H1 (cell line): Measurements from ENCODE around the gene TXNDC12. TPM values are rescaled to one million over a fixed set of nuclear protein-coding genes. Genes with fewer than 3 reads are reported as not detected.
"Not testable (repeated sequence)": the region's sequence is repeated elsewhere in the genome, so short reads cannot be mapped to it uniquely, and the experiment has no call there.

Experiments used
- CTCF ChIA-PET: fragments of 300-600 bp; sonication (Branson Sonifier 250); formaldehyde crosslinking; loops from one replicate; lab custom pipeline; 2021; ENCODE audit not compliant: partially characterized antibody; lab: Charles Lee
- POLR2A ChIA-PET: fragments of 300-600 bp; sonication (Branson Sonifier 250); formaldehyde crosslinking; loops from one replicate; lab custom pipeline; 2021; ENCODE audit warnings: inconsistent platforms; ENCODE audit not compliant: partially characterized antibody; lab: Charles Lee
- DNase-seq, 2 experiments: peaks; one replicate each; pipeline versions ENCODE4 v3.0.0 to v3.0.0-alpha.2; 2010 to 2022; ENCODE audit warnings: low spot score in 2 of 2, low read depth in 1 of 2, mixed read lengths in 1 of 2
- FAIRE-seq: peaks from 2 replicates; lab custom pipeline; 2011; peaks lifted over from hg19 to GRCh38; lab: Jason Lieb, UNC
- H2AFZ ChIP-seq: 2 replicates; pipeline ENCODE4 v1.8.1; 2012; ENCODE audit warnings: low read length, inconsistent platforms
- H2AK5ac ChIP-seq: 2 replicates; pipeline ENCODE4 v1.6.1; 2013; ENCODE audit warnings: low read depth, low read length
- H2BK120ac ChIP-seq: replicated peaks from 2 replicates; pipeline ENCODE3; 2013; ENCODE audit warnings: low read depth, low read length, inconsistent platforms
- H2BK12ac ChIP-seq: 2 replicates; pipeline ENCODE4 v1.6.1; 2013; ENCODE audit warnings: low read depth, low read length
- H2BK15ac ChIP-seq: 2 replicates; pipeline ENCODE4 v1.6.1; 2013; ENCODE audit warnings: low read length
- H2BK20ac ChIP-seq: 2 replicates; pipeline ENCODE4 v1.6.1; 2013; ENCODE audit warnings: low read length
- H2BK5ac ChIP-seq: 2 replicates; pipeline ENCODE4 v1.6.1; 2013; ENCODE audit warnings: low read depth, low read length
- H3K14ac ChIP-seq: 2 replicates; pipeline ENCODE4 v1.6.1; 2013; ENCODE audit warnings: inconsistent platforms; ENCODE audit not compliant: insufficient read length
- H3K18ac ChIP-seq: 2 replicates; pipeline ENCODE4 v1.6.1; 2013; ENCODE audit warnings: low read length; ENCODE audit errors: extremely low read depth
- H3K23ac ChIP-seq: 2 replicates; pipeline ENCODE4 v1.6.1; 2013; ENCODE audit warnings: inconsistent platforms; ENCODE audit not compliant: insufficient read length
- H3K23me2 ChIP-seq: 2 replicates; pipeline ENCODE4 v1.6.1; 2013; ENCODE audit warnings: low read depth, low read length
- H3K27ac ChIP-seq: 2 replicates; pipeline ENCODE4 v1.6.1; 2011; ENCODE audit warnings: low read depth, low read length, inconsistent platforms
- H3K27me3 ChIP-seq, 4 experiments: replicated peaks in 1 of 4; 1 replicate in 1 of 4; 2 replicates in 3 of 4; pipeline versions ENCODE4 v1.6.1 to v1.8.1; 2011 to 2013; ENCODE audit warnings: low read length in 3 of 4, mild to moderate bottlenecking in 3 of 4, inconsistent platforms in 2 of 4, mixed read lengths in 2 of 4, moderate library complexity in 1 of 4; ENCODE audit not compliant: control insufficient read depth in 3 of 4, insufficient read depth in 3 of 4; ENCODE audit errors: extremely low read depth in 1 of 4
- H3K36me3 ChIP-seq, 4 experiments: 2 replicates each; pipeline versions ENCODE4 v1.6.1 to v1.8.1; 2011 to 2013; ENCODE audit warnings: mild to moderate bottlenecking in 4 of 4, low read length in 3 of 4, moderate library complexity in 2 of 4, control low read depth in 1 of 4, inconsistent platforms in 1 of 4; ENCODE audit not compliant: insufficient read depth in 4 of 4, control insufficient read depth in 2 of 4
- H3K4ac ChIP-seq: replicated peaks from 2 replicates; pipeline ENCODE3; 2013; ENCODE audit warnings: low read length, low read depth, mixed read lengths, inconsistent platforms; ENCODE audit not compliant: insufficient read length
- H3K4me1 ChIP-seq, 4 experiments: replicated peaks in 1 of 4; 1 replicate in 1 of 4; 2 replicates in 3 of 4; pipeline versions ENCODE4 v1.6.1 to v1.8.1; 2011 to 2013; ENCODE audit warnings: low read length in 3 of 4, inconsistent platforms in 2 of 4, mixed read lengths in 1 of 4; ENCODE audit not compliant: insufficient read depth in 4 of 4, control insufficient read depth in 3 of 4
- H3K4me2 ChIP-seq, 2 experiments: 2 replicates each; pipeline versions ENCODE4 v1.6.1 to v1.8.1; 2011 to 2013; ENCODE audit warnings: low read depth in 2 of 2, low read length in 2 of 2, control low read depth in 1 of 2, inconsistent platforms in 1 of 2, mild to moderate bottlenecking in 1 of 2; ENCODE audit not compliant: insufficient read depth in 1 of 2
- H3K4me3 ChIP-seq, 4 experiments: fragments of 200-600, 300-600 bp in 1 of 4; sonication (generic), shearing (Covaris generic), sonication (Bioruptor Twin) in 1 of 4; 2 replicates each; pipeline versions ENCODE4 v1.5.1 to v1.8.1; 2011 to 2016; ENCODE audit warnings: low read length in 4 of 4, low read depth in 3 of 4, control low read depth in 2 of 4, inconsistent platforms in 2 of 4, mild to moderate bottlenecking in 2 of 4, mixed read lengths in 1 of 4, moderate library complexity in 1 of 4; ENCODE audit not compliant: insufficient read depth in 2 of 4; ENCODE audit errors: extremely low read depth in 1 of 4
- H3K56ac ChIP-seq: replicated peaks from 2 replicates; pipeline ENCODE3; 2013; ENCODE audit warnings: low read depth, mild to moderate bottlenecking, mixed read lengths, low read length, inconsistent platforms; ENCODE audit not compliant: insufficient read length
- H3K79me1 ChIP-seq: 2 replicates; pipeline ENCODE4 v1.6.1; 2013; ENCODE audit warnings: low read depth, low read length, control low read depth
- H3K79me2 ChIP-seq, 2 experiments: 2 replicates each; pipeline versions ENCODE4 v1.6.1 to v1.8.1; 2012 to 2013; ENCODE audit warnings: low read length in 2 of 2, mild to moderate bottlenecking in 2 of 2, inconsistent platforms in 1 of 2; ENCODE audit not compliant: insufficient read depth in 2 of 2, control insufficient read depth in 1 of 2
- H3K9ac ChIP-seq, 4 experiments: replicated peaks in 1 of 4; 1 replicate in 1 of 4; 2 replicates in 3 of 4; pipeline versions ENCODE4 v1.6.1 to v1.8.1; 2011 to 2013; ENCODE audit warnings: low read depth in 3 of 4, low read length in 3 of 4, control low read depth in 2 of 4, mild to moderate bottlenecking in 2 of 4, moderate library complexity in 2 of 4, inconsistent platforms in 1 of 4; ENCODE audit errors: extremely low read depth in 1 of 4
- H3K9me3 ChIP-seq, 2 experiments: 2 replicates each; pipeline versions ENCODE4 v1.6.1 to v1.8.1; 2012 to 2013; ENCODE audit warnings: mild to moderate bottlenecking in 2 of 2, moderate library complexity in 2 of 2, control low read depth in 1 of 2, inconsistent platforms in 1 of 2, low read depth in 1 of 2, low read length in 1 of 2, mixed read lengths in 1 of 2; ENCODE audit not compliant: insufficient read depth in 2 of 2
- H4K20me1 ChIP-seq, 2 experiments: replicated peaks in 1 of 2; 2 replicates each; pipeline versions ENCODE3 to v1.8.1; 2011 to 2013; ENCODE audit warnings: inconsistent platforms in 2 of 2, low read length in 2 of 2, mild to moderate bottlenecking in 1 of 2; ENCODE audit not compliant: insufficient read depth in 2 of 2, control insufficient read depth in 1 of 2
- H4K5ac ChIP-seq: 2 replicates; pipeline ENCODE4 v1.6.1; 2013; ENCODE audit warnings: low read length, low read depth, mixed read lengths, inconsistent platforms; ENCODE audit not compliant: insufficient read length
- H4K8ac ChIP-seq: 2 replicates; pipeline ENCODE4 v1.8.0; 2013; ENCODE audit warnings: mild to moderate bottlenecking, moderate library complexity, low read length, inconsistent platforms; ENCODE audit not compliant: insufficient read depth; ENCODE audit errors: extremely low read depth
- H4K91ac ChIP-seq: replicated peaks from 2 replicates; pipeline ENCODE3; 2013; ENCODE audit warnings: low read length, mixed read lengths, inconsistent platforms; ENCODE audit not compliant: insufficient read length
- WGBS, 2 experiments: shearing (Covaris generic) in 1 of 2; methylation state at CpG; one replicate each; pipeline versions ENCODE4 v1.1.6 to v1.1.7; 2013 to 2015; ENCODE audit warnings: low lambda C conversion rate in 2 of 2, mixed read lengths in 2 of 2, inconsistent platforms in 1 of 2, low coverage in 1 of 2, missing lambda C conversion rate in 1 of 2; ENCODE audit not compliant: insufficient replicate concordance in 2 of 2, insufficient coverage in 1 of 2, insufficient read length in 1 of 2; ENCODE audit errors: extremely low coverage in 1 of 2, missing lambda C conversion rate in 1 of 2; 5-methylcytosine and 5-hydroxymethylcytosine counted together
- polyA plus RNA-seq, 7 experiments: library from polyadenylated mRNA; depleted of rRNA in 3 of 7; stranded (reverse) in 5 of 7; unstranded in 2 of 7; fragments of >200 nt in 5 of 7; fragments of 200-250 nt in 2 of 7; gene quantifications; 1 replicate in 5 of 7; 2 replicates in 1 of 7; 4 replicates in 1 of 7; pipeline versions ENCODE4 v1.2.1 to v1.2.3, GENCODE V29; 2011 to 2013; ENCODE audit warnings: missing spikeins in 2 of 7, mixed read lengths in 2 of 7
- total RNA-seq: library from RNA; stranded (reverse); fragmentation: NEBNext Ultra II Directional; extraction: Animal tissue kit (Norgen Biotek cat#: 25700); gene quantifications from 2 replicates; pipeline ENCODE4 v1.2.1, GENCODE V29; 2021

TXNDC12 gene
- total and polyA plus RNA-seq, 2 of the 8 experiments (the other 6 are each of a cell fraction or from before 2014, with no cell fraction given), result 35.2 to 89.8 TPM

DNA sequence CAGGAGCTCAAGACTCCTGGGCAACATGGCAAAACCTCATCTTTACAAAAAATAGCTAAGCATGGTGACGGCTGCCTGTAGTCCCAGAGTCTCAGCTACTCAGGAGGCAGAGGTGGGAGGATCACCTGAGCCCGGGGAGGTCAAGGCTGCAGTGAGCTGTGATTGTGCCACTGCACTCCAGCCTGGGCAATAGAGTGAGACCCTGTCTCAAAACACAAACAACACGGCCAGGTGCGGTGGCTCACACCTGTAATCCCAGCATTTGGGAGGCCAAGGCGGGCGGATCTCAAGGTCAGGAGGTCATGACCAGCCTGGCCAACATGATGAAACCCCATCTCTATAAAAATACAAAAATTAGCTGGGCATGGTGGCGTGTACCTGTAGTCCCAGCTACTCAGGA is 39.3 kb upstream of the TXNDC12 start:
- POLR2A ChIA-PET, result interaction anchor here (0.8 to 1.8 kb wide), 6 partner anchors 8 to 61 kb away, joined by 3 to 5 read pairs (median 4); partner anchors contain the start of gene KTI12

More for the DNA sequence above, 39.3 kb upstream of the TXNDC12 start:
- CTCF ChIA-PET, H4K20me1 ChIP-seq, H2BK12ac ChIP-seq, H4K91ac ChIP-seq, H2BK15ac ChIP-seq, FAIRE-seq, H3K18ac ChIP-seq, H3K23me2 ChIP-seq, H3K4ac ChIP-seq, H2AK5ac ChIP-seq, H3K27ac ChIP-seq, H2AFZ ChIP-seq, H3K4me1 ChIP-seq, H2BK120ac ChIP-seq, H3K14ac ChIP-seq, H3K56ac ChIP-seq, H2BK20ac ChIP-seq, H3K9me3 ChIP-seq, H3K9ac ChIP-seq, H3K4me3 ChIP-seq, H4K5ac ChIP-seq, H3K79me2 ChIP-seq, H4K8ac ChIP-seq, H3K79me1 ChIP-seq, H2BK5ac ChIP-seq, H3K27me3 ChIP-seq, H3K4me2 ChIP-seq, H3K23ac ChIP-seq: not testable (repeated sequence)
- WGBS, 2 experiments, result 92% methylated on average over 7 of the region's 7 CpGs; no CpG with 5 or more reads in 1 of the 2 experiments
- peak in 1 of 2 experiments; percentile 43 for DNase-seq
- peaks cover 0 to 19% (median 9%) of the 10 kb centered on the region in 4 experiments; a peak in 4 of 8 replicates for H3K36me3 ChIP-seq
